LNCaP clone FGC (cell line): ENCODE data around the gene WNK2.

ENCODE experiments used
- DNase-seq: peaks from one replicate; pipeline ENCODE4 v3.0.0-alpha.2; 2011; ENCODE audit warnings: low read depth
- H3K4me3 ChIP-seq: 2 replicates; pipeline ENCODE4 v1.5.1; 2011; ENCODE audit warnings: mild to moderate bottlenecking, low read depth, low read length, control low read depth
- CTCF ChIP-seq: IDR thresholded peaks from 2 replicates; pipeline ENCODE4 v1.5.1; 2012; ENCODE audit warnings: mild to moderate bottlenecking; ENCODE audit not compliant: control insufficient read depth, insufficient read depth; ENCODE audit errors: extremely low read depth

The WNK2 gene

GRCh38 chr9:93297659-93298497, 113.9 kb downstream of the WNK2 start:
- H3K4me3 ChIP-seq, result no peak overlapping the region
- no peak for TF ChIP-seq CTCF
- no peak for DNase-seq

GRCh38 chr9:93298498-93299417, 114.8 kb downstream of the WNK2 start:
- no peak for DNase-seq
- no peak for TF ChIP-seq CTCF
- H3K4me3 ChIP-seq, result no peak overlapping the region

GRCh38 chr9:93299418-93300174, 115.7 kb downstream of the WNK2 start:
- TF ChIP-seq CTCF, result no peak
- H3K4me3 ChIP-seq, result no peak overlapping the region
- no peak for DNase-seq

- no peak for DNase-seq
- H3K4me3 ChIP-seq, result no peak overlapping the region
- TF ChIP-seq CTCF, result no peak
Observed at GRCh38 chr9:93300175-93300572, 116.2 kb downstream of the WNK2 start.

- H3K4me3 ChIP-seq, result no peak overlapping the region
- TF ChIP-seq CTCF, result no peak
Observed at GRCh38 chr9:93300585-93301081, 116.7 kb downstream of the WNK2 start.

GRCh38 chr9:93301291-93301811, 117.4 kb downstream of the WNK2 start:
- H3K4me3 ChIP-seq, result no peak overlapping the region
- no peak for TF ChIP-seq CTCF
- no peak for DNase-seq

More at GRCh38 chr9:93300585-93301081, 116.7 kb downstream of the WNK2 start:
- DNase-seq, result no peak
